HepG2 (cell line): ENCODE data around the gene NTN4. TPM values are rescaled to one million over a fixed set of nuclear protein-coding genes. Genes with fewer than 3 reads are reported as not detected.
A peak's percentile ranks its signal among the peaks of the same experiment; 100 is the strongest.

Experiments used
- BCL6 ChIP-seq: IDR thresholded peaks from 2 replicates; pipeline ENCODE4 v1.6.1; 2016; ENCODE audit warnings: missing genetic modification reagents, missing compliant biosample characterization
- FLYWCH1 ChIP-seq: sonication (generic); formaldehyde crosslinking; IDR thresholded peaks from 2 replicates; pipeline ENCODE4 v1.8.1; 2023; ENCODE audit warnings: mild to moderate bottlenecking, missing genetic modification reagents
- MAF1 ChIP-seq: sonication (generic); formaldehyde crosslinking; IDR thresholded peaks from 2 replicates; pipeline ENCODE4 v1.5.0; 2020; ENCODE audit warnings: missing genetic modification reagents, borderline replicate concordance
- MAFG ChIP-seq: sonication (generic); formaldehyde crosslinking; IDR thresholded peaks from 2 replicates; pipeline ENCODE4 v1.5.1; 2020; ENCODE audit warnings: mild to moderate bottlenecking, missing genetic modification reagents
- NAIF1 ChIP-seq: sonication (generic); formaldehyde crosslinking; IDR thresholded peaks from 2 replicates; pipeline ENCODE4 v1.5.0; 2020; ENCODE audit warnings: mild to moderate bottlenecking, missing genetic modification reagents, borderline replicate concordance
- RBAK ChIP-seq: sonication (generic); formaldehyde crosslinking; IDR thresholded peaks from 2 replicates; pipeline ENCODE4 v1.5.1; 2020; ENCODE audit warnings: mild to moderate bottlenecking, missing genetic modification reagents
- SATB2 ChIP-seq: sonication (generic); formaldehyde crosslinking; IDR thresholded peaks from 2 replicates; pipeline ENCODE4 v1.5.0; 2020; ENCODE audit warnings: missing genetic modification reagents
- SMARCE1 ChIP-seq: fragments of 450-650 bp; IDR thresholded peaks from 2 replicates; pipeline ENCODE4 v1.6.1; 2017; ENCODE audit warnings: borderline replicate concordance
- SNRNP70 ChIP-seq: fragments of 200-400 bp; formaldehyde crosslinking; IDR thresholded peaks from 2 replicates; pipeline ENCODE4 v1.6.1; 2017; ENCODE audit warnings: mild to moderate bottlenecking, low read depth, low read length, moderate library complexity
- U2AF2 ChIP-seq: fragments of 200-400 bp; formaldehyde crosslinking; IDR thresholded peaks from 2 replicates; pipeline ENCODE4 v1.6.1; 2017; ENCODE audit warnings: low read depth, mild to moderate bottlenecking, low read length
- ZBTB7A ChIP-seq: sonication (generic); formaldehyde crosslinking; IDR thresholded peaks from 2 replicates; pipeline ENCODE4 v1.8.0; 2022; ENCODE audit warnings: mild to moderate bottlenecking, missing genetic modification reagents
- ZNF205 ChIP-seq: IDR thresholded peaks from 2 replicates; pipeline ENCODE4 v1.6.1; 2018; ENCODE audit warnings: missing biosample characterization, missing genetic modification reagents
- ZNF432 ChIP-seq: sonication (generic); formaldehyde crosslinking; IDR thresholded peaks from 2 replicates; pipeline ENCODE4 v1.5.0; 2020; ENCODE audit warnings: missing genetic modification reagents, mild to moderate bottlenecking, borderline replicate concordance
- ZNF577 ChIP-seq: sonication (generic); formaldehyde crosslinking; IDR thresholded peaks from 2 replicates; pipeline ENCODE4 v1.4.0; 2020; ENCODE audit warnings: mild to moderate bottlenecking, low read depth, missing genetic modification reagents, borderline replicate concordance
- ZNF598 ChIP-seq: sonication (generic); formaldehyde crosslinking; IDR thresholded peaks from 2 replicates; pipeline ENCODE4 v1.5.1; 2020; ENCODE audit warnings: mild to moderate bottlenecking, missing genetic modification reagents, borderline replicate concordance
- polyA plus RNA-seq, 8 experiments: library from polyadenylated mRNA; depleted of rRNA in 3 of 8; stranded (reverse) in 7 of 8; unstranded in 1 of 8; fragments of >200 nt; fragmentation: Illumina TruSeq in 4 of 8; extraction: Trizol in 4 of 8; gene quantifications; 2 replicates each; pipeline versions ENCODE4 v1.2.1 to v1.2.3, GENCODE V29; 2011 to 2016; ENCODE audit warnings: low read depth in 4 of 8, missing spikeins in 1 of 8, mixed read lengths in 1 of 8; ENCODE audit not compliant: insufficient read depth in 1 of 8
- total RNA-seq, 5 experiments: library from RNA; depleted of rRNA; stranded (reverse); fragments of >200 nt; fragmentation: Illumina TruSeq; extraction: Trizol; gene quantifications; 2 replicates each; pipeline ENCODE4 v1.2.3, GENCODE V29; 2016; ENCODE audit warnings: low read depth in 1 of 5
- TF ChIP-seq, protein P1 (sequence below): sonication (generic); formaldehyde crosslinking; IDR thresholded peaks from 2 replicates; pipeline ENCODE4 v1.5.1; 2020; ENCODE audit warnings: mild to moderate bottlenecking, missing genetic modification reagents
- TF ChIP-seq, protein P2 (sequence below): sonication (generic); formaldehyde crosslinking; IDR thresholded peaks from 2 replicates; pipeline ENCODE4 v1.5.0; 2020; ENCODE audit warnings: missing genetic modification reagents, mild to moderate bottlenecking, borderline replicate concordance
- TF ChIP-seq, protein P3 (sequence below): IDR thresholded peaks from 2 replicates; pipeline ENCODE4 v1.6.1; 2012; ENCODE audit warnings: low read depth, low read length, improper control_type of control experiment
- TF ChIP-seq, protein P4 (sequence below): IDR thresholded peaks from 2 replicates; pipeline ENCODE4 v1.6.1; 2016; ENCODE audit warnings: low read depth, control low read depth

The NTN4 gene
- total and polyA plus RNA-seq, 2 of the 13 experiments (the other 11 are each of a cell fraction or from before 2014, with no cell fraction given), result 7.8 to 11.5 TPM

GRCh38 chr12:95802482-95803270, 12.1 kb upstream of the NTN4 start (continued):
- TF ChIP-seq SMARCE1 (no peak), MAF1 (CRISPR knock-in tag) (no peak), U2AF2 (no peak), ZNF598 (CRISPR knock-in tag) (no peak), SNRNP70 (no peak), SATB2 (CRISPR knock-in tag) (no peak), MAFG (CRISPR knock-in tag) (no peak), ZNF205 (0 out of 2 replicates have a peak, but pooled peaks have one; percentile 39), BCL6 (CRISPR knock-in tag) (peak; percentile 47; the same call in 1 of the 2 replicates), ZNF577 (no peak), ZNF432 (CRISPR knock-in tag) (no peak), FLYWCH1 (CRISPR knock-in tag) (no peak), ZBTB7A (CRISPR knock-in tag) (no peak), NAIF1 (CRISPR knock-in tag) (no peak), RBAK (CRISPR knock-in tag) (no peak)
- TF ChIP-seq, protein P1, sequence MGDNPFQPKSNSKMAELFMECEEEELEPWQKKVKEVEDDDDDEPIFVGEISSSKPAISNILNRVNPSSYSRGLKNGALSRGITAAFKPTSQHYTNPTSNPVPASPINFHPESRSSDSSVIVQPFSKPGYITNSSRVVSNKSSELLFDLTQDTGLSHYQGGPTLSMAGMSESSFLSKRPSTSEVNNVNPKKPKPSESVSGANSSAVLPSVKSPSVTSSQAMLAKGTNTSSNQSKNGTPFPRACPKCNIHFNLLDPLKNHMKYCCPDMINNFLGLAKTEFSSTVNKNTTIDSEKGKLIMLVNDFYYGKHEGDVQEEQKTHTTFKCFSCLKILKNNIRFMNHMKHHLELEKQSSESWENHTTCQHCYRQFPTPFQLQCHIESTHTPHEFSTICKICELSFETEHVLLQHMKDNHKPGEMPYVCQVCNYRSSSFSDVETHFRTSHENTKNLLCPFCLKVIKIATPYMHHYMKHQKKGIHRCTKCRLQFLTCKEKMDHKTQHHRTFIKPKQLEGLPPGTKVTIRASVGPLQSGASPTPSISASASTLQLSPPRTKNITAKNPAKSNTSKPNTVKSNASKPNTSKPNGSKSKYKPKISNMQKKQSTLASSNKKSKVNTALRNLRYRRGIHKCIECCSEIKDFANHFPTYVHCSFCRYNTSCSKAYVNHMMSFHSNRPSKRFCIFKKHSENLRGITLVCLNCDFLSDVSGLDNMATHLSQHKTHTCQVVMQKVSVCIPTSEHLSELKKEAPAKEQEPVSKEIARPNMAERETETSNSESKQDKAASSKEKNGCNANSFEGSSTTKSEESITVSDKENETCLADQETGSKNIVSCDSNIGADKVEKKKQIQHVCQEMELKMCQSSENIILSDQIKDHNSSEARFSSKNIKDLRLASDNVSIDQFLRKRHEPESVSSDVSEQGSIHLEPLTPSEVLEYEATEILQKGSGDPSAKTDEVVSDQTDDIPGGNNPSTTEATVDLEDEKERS, result 0 out of 2 replicates have a peak, but pooled peaks have one; percentile 20
- TF ChIP-seq, protein P2, sequence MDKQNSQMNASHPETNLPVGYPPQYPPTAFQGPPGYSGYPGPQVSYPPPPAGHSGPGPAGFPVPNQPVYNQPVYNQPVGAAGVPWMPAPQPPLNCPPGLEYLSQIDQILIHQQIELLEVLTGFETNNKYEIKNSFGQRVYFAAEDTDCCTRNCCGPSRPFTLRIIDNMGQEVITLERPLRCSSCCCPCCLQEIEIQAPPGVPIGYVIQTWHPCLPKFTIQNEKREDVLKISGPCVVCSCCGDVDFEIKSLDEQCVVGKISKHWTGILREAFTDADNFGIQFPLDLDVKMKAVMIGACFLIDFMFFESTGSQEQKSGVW, result no peak
- TF ChIP-seq, protein P3, sequence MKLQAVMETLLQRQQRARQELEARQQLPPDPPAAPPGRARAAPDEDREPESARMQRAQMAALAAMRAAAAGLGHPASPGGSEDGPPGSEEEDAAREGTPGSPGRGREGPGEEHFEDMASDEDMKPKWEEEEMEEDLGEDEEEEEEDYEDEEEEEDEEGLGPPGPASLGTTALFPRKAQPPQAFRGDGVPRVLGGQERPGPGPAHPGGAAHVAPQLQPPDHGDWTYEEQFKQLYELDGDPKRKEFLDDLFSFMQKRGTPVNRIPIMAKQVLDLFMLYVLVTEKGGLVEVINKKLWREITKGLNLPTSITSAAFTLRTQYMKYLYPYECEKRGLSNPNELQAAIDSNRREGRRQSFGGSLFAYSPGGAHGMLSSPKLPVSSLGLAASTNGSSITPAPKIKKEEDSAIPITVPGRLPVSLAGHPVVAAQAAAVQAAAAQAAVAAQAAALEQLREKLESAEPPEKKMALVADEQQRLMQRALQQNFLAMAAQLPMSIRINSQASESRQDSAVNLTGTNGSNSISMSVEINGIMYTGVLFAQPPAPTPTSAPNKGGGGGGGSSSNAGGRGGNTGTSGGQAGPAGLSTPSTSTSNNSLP, result peak; percentile 60
- TF ChIP-seq, protein P4, sequence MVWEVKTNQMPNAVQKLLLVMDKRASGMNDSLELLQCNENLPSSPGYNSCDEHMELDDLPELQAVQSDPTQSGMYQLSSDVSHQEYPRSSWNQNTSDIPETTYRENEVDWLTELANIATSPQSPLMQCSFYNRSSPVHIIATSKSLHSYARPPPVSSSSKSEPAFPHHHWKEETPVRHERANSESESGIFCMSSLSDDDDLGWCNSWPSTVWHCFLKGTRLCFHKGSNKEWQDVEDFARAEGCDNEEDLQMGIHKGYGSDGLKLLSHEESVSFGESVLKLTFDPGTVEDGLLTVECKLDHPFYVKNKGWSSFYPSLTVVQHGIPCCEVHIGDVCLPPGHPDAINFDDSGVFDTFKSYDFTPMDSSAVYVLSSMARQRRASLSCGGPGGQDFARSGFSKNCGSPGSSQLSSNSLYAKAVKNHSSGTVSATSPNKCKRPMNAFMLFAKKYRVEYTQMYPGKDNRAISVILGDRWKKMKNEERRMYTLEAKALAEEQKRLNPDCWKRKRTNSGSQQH, result no peak
